ENCODE results near the gene GRIN2C. TPM values are rescaled to one million over a fixed set of nuclear protein-coding genes. Genes with fewer than 3 reads are reported as not detected.

The GRIN2C gene
- total RNA-seq, 1 donor = under 0.01 TPM

DNA sequence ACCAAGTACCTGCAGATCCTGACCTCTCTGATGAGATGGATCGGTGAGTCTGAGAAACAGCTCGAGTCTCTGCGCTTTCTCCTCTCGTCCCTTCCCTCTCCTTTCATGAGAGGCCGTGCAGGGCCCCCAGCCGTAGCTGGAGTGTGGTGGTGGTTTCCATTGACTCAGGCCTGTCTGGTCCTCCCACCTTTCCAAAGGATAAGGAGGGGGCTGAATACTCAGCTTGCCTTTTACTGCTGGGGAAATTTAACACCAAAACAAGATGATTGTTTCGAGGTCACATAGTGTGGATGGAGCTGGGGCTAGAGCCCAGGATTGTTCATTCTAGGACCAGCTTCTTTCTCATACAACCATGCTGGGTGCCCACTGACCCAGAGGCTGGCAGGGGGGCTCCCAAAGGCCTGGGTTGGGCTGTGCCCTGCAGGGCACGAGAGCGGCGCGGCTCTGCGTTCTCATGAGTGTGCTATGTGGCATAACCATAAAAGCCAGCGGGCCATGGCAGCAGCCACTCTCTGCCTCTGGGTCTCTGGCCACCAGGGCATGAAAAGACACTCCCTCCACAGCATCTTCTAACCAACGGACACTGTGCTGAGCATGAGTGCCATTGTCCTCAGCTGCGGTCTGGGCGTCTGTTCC, 39.8 kb downstream of the GRIN2C start:
- TF ChIP-seq, protein P1, sequence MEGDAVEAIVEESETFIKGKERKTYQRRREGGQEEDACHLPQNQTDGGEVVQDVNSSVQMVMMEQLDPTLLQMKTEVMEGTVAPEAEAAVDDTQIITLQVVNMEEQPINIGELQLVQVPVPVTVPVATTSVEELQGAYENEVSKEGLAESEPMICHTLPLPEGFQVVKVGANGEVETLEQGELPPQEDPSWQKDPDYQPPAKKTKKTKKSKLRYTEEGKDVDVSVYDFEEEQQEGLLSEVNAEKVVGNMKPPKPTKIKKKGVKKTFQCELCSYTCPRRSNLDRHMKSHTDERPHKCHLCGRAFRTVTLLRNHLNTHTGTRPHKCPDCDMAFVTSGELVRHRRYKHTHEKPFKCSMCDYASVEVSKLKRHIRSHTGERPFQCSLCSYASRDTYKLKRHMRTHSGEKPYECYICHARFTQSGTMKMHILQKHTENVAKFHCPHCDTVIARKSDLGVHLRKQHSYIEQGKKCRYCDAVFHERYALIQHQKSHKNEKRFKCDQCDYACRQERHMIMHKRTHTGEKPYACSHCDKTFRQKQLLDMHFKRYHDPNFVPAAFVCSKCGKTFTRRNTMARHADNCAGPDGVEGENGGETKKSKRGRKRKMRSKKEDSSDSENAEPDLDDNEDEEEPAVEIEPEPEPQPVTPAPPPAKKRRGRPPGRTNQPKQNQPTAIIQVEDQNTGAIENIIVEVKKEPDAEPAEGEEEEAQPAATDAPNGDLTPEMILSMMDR (IDR thresholded peaks at IDR 0.05; ENCODE audit: insufficient read depth, low read depth, low read length) = no peak
- DNase-seq (ENCODE audit: low read depth) = no peak
- no peak overlapping the region for H3K4me3 ChIP-seq (ENCODE audit: low read depth, low read length)

DNA sequence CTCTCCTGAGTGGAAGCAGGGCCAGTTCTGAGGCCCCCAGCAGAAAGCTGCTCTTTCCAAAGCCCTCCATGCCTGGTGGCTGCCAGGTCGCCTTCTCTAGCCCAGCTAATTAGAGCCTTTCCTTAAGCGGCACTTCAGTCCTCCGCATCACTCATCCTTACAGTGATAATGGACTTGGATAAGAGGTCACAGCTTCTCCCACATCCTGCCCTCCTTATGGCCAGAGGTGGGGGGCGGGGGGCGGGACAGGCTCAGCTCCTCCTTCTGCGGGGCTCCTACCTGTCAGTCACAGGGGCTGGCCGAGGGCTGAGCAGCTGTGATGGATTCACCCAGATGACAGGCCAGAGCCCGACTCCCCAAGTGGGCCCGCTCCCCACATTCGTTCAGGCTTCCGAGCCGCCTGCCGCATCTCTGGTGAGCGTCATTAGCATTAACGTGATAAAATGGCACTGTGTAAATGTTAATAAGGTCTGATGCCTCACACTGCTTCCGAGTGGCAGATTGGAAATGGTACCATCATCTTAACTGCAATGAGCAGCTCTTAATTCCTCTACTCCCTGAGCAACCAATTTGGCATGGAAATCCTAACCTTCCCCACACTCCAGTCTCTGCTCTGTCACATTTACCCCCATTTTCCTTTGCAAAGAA, 41.3 kb downstream of the GRIN2C start:
- TF ChIP-seq, protein P1 (IDR thresholded peaks at IDR 0.05; ENCODE audit: insufficient read depth, low read depth, low read length) = no peak
- no peak for DNase-seq (ENCODE audit: low read depth)
- H3K4me3 ChIP-seq (ENCODE audit: low read depth, low read length) = no peak overlapping the region

DNA sequence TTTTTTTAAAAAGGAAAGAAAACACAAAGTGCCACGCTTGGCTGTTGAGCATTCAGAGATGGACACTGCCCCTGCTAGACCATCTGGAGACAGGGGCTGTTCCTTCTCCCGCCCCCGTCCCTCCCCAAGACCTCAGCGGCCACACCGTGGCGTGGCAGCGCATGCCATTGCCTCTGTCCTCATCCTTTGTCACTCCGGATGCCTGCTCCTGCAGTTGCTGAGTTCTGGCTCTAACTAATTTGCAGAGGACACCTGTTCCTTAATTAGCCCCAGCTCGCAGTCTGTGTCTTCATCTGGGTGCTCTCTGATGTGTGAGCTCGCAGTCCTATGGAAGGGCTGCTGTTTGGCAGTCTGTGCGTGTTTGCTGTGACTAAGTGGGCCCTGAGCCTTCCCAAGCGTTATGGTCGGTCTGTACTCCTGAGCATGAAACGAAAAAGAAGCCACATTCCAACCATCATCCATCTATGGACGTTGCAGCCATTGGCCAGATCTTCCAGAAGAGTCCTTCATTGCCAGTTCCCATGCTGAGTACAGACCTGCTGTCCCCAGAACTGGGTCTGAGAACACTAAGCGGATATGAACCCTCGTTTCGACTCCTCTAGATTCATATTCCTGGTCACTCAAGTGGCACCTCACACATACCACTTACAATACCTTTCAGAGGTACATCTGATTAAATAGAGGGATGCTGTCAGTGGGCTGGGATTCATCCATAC, 42.6 kb downstream of the GRIN2C start:
- DNase-seq (ENCODE audit: low read depth) = no peak
- TF ChIP-seq, protein P1 (IDR thresholded peaks at IDR 0.05; ENCODE audit: insufficient read depth, low read depth, low read length) = no peak
- H3K4me3 ChIP-seq (ENCODE audit: low read depth, low read length) = no peak overlapping the region

DNA sequence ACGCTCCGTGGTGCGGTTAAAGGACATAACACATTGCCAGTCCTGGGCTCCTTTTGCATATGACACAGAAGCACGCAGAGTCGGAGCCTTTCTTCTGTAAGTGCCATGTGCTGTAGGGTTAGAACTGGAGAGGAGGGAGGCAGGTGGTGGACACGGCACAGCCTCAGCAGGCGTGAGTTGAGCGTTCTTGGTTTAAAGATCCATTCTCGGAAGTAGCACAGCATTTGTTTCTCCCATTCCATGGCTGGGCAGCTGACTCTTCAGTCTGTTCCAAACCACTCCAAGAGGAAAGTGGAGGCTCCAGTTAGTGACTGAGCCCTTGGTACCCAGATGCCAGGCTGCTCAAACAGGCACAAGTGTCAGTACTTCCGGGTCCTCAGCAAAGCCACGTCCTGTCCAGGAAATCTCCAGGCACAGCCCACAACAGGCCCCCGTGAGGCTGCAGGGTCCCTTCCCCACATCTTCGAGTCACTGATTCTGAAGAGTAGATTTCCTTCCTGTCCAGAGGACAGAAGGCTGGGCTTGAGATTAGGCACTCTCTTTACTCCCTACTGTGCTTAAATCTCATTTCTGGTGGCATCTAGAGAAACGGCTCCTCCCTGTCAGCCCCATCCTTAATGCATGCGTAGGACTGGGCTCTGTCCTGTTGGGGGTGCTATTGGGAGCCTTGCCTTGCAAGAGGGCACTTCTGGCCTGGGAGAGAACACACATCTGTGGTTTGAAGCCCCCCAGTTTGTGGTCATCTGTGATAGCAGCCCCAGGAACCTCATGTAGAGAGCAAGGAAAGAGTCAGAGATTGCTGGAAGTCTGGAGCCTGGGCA, 43.9 kb downstream of the GRIN2C start:
- TF ChIP-seq, protein P1 (IDR thresholded peaks at IDR 0.05; ENCODE audit: insufficient read depth, low read depth, low read length) = peak; percentile 20
- DNase-seq (ENCODE audit: low read depth) = no peak
- H3K4me3 ChIP-seq (ENCODE audit: low read depth, low read length) = no peak overlapping the region

DNA sequence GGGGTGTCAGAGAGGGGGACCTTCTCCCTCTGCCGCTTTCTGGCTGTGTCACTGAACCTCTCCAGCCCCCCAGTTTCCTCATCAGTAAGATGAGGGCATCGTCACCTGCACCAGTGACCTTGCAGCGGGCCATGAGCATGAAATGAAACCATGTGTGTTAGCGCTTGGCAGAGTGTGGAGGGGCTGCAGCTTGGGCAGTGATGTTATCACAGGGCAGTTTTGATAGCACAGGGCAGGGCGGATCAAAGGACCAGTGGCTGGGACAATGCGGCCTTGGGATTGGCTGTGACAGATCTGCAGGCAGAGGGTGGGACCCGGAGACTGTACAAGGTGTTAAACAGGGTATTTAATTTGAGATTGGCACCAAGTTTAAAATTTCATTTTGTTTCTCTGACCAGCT, 44.6 kb downstream of the GRIN2C start:
- TF ChIP-seq, protein P1 (IDR thresholded peaks at IDR 0.05; ENCODE audit: insufficient read depth, low read depth, low read length) = no peak
- DNase-seq (ENCODE audit: low read depth) = no peak
- no peak overlapping the region for H3K4me3 ChIP-seq (ENCODE audit: low read depth, low read length)

DNA sequence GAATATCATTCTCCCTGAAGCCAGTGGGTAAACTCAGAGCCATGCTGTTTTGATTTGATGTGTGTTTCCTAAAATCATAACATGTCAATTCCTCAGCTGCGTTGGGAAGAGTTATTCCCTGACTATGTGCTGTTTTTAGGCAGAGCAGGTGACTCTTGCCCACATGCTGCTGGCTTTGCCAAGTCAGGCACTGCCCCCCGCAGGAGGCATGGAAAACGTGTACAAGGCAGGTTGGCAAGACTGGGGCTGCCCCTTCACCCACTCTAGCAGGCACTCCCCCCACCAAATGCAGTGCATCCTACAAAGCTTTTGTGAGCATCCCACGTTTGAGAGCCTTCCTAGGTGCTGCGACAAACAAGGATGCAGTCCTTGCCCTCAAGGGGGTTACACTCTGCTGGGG, 45.2 kb downstream of the GRIN2C start:
- no peak overlapping the region for H3K4me3 ChIP-seq (ENCODE audit: low read depth, low read length)
- TF ChIP-seq, protein P1 (IDR thresholded peaks at IDR 0.05; ENCODE audit: insufficient read depth, low read depth, low read length) = no peak
- DNase-seq (ENCODE audit: low read depth) = no peak
